Urothelium cell line (cell line): ENCODE data around the gene SGO2.
"Not testable (repeated sequence)": the region's sequence is repeated elsewhere in the genome, so short reads cannot be mapped to it uniquely, and the experiment has no call there.

ENCODE experiments used
- DNase-seq: peaks from one replicate; pipeline ENCODE4 v3.0.0; 2011; ENCODE audit warnings: low spot score, mixed read lengths
- FAIRE-seq: peaks from 2 replicates; lab custom pipeline; 2011; peaks lifted over from hg19 to GRCh38; lab: Jason Lieb, UNC

Gene SGO2

GRCh38 chr2:200617156-200618053 is 91.4 kb downstream of the SGO2 start:
- no peak for FAIRE-seq
- no peak for DNase-seq

- FAIRE-seq (no peak), DNase-seq (no peak)
These were observed 92.0 kb downstream of the SGO2 start for GRCh38 chr2:200618054-200618419.

- FAIRE-seq: no peak
- DNase-seq: no peak
These were observed 92.6 kb downstream of the SGO2 start for GRCh38 chr2:200618590-200619021.

- no peak for DNase-seq
- no peak for FAIRE-seq
These were observed 93.3 kb downstream of the SGO2 start for GRCh38 chr2:200619279-200619678.

- FAIRE-seq (no peak), DNase-seq (no peak)
These were observed 94.8 kb downstream of the SGO2 start for GRCh38 chr2:200620606-200621390.

GRCh38 chr2:200622106-200622505 is 96.1 kb downstream of the SGO2 start:
- no peak for FAIRE-seq
- no peak for DNase-seq

- DNase-seq (no peak), FAIRE-seq (no peak)
These were observed 98.0 kb downstream of the SGO2 start for GRCh38 chr2:200624026-200624425.

GRCh38 chr2:200624658-200625057 is 98.7 kb downstream of the SGO2 start:
- no peak for FAIRE-seq
- no peak for DNase-seq

GRCh38 chr2:200625282-200625681 is 99.3 kb downstream of the SGO2 start:
- FAIRE-seq: no peak
- no peak for DNase-seq

- DNase-seq (no peak), FAIRE-seq (no peak)
These were observed 100.0 kb downstream of the SGO2 start for GRCh38 chr2:200625958-200626363.

- DNase-seq (no peak), FAIRE-seq (no peak)
These were observed 101.2 kb downstream of the SGO2 start for GRCh38 chr2:200627110-200627770.

- DNase-seq, FAIRE-seq: not testable (repeated sequence)
These were observed 102.5 kb downstream of the SGO2 start for GRCh38 chr2:200628461-200628860.

GRCh38 chr2:200631287-200631686 is 105.3 kb downstream of the SGO2 start:
- FAIRE-seq: no peak
- DNase-seq: no peak
